Tibial nerve (tissue), 4 donors: ENCODE measurements around the gene APOBEC2. TPM values are rescaled to one million over a fixed set of nuclear protein-coding genes. Genes with fewer than 3 reads are reported as not detected.

Experiments used
- DNase-seq, 2 donors: peaks; one replicate each; pipeline ENCODE4 v3.0.0-alpha.2; 2019; ENCODE audit warnings: low spot score in 2 of 2
- H3K27ac ChIP-seq, 4 donors: fragments of 200-600 bp; sonication (generic) in 3 of 4; one replicate each; pipeline ENCODE4 v1.5.1; 2017 to 2019; ENCODE audit warnings: mild to moderate bottlenecking in 1 of 4
- H3K27me3 ChIP-seq, 2 donors: fragments of 200-600 bp; sonication (generic) in 1 of 2; one replicate each; pipeline versions ENCODE4 v1.5.1 to v1.6.0; 2017 to 2019
- H3K36me3 ChIP-seq, 3 donors: fragments of 200-600 bp; sonication (generic); one replicate each; pipeline ENCODE4 v1.5.1; 2018 to 2019
- H3K4me1 ChIP-seq, 4 donors: fragments of 200-600 bp; sonication (generic) in 3 of 4; one replicate each; pipeline ENCODE4 v1.5.1; 2017 to 2019
- H3K4me3 ChIP-seq, 4 donors: fragments of 200-600 bp; sonication (generic) in 3 of 4; one replicate each; pipeline ENCODE4 v1.5.1; 2017 to 2019; ENCODE audit warnings: mild to moderate bottlenecking in 1 of 4, moderate library complexity in 1 of 4
- H3K9me3 ChIP-seq, 4 donors: fragments of 200-600 bp; sonication (generic) in 3 of 4; one replicate each; pipeline ENCODE4 v1.5.1; 2017 to 2019
- EP300 ChIP-seq, 2 donors: sonication (generic); formaldehyde crosslinking; IDR thresholded peaks; one replicate each; pipeline ENCODE4 v1.6.1; 2017; ENCODE audit warnings: antibody characterized with exemption in 2 of 2, mild to moderate bottlenecking in 1 of 2
- POLR2A ChIP-seq, 2 donors: fragments of 450-650 bp; IDR thresholded peaks; one replicate each; pipeline ENCODE4 v1.6.1; 2017; ENCODE audit warnings: antibody characterized with exemption in 2 of 2, mild to moderate bottlenecking in 2 of 2, moderate library complexity in 2 of 2
- WGBS, 2 donors: methylation state at CpG; one replicate each; pipeline ENCODE4 v1.1.5; 2018; 5-methylcytosine and 5-hydroxymethylcytosine counted together
- total RNA-seq, 4 donors: library from RNA; depleted of rRNA; stranded (reverse); fragments of >200 nt; gene quantifications; one replicate each; pipeline ENCODE4 v1.1.0, GENCODE V29; 2016
- TF ChIP-seq, protein P1 (sequence below), 5 experiments: fragments of 200-600 bp in 3 of 5; fragments of 450-650 bp in 2 of 5; sonication (generic) in 3 of 5; IDR thresholded peaks; one replicate each; pipeline ENCODE4 v1.5.1; 2016 to 2019; ENCODE audit warnings: antibody characterized with exemption in 5 of 5, mild to moderate bottlenecking in 3 of 5, moderate library complexity in 2 of 5

The APOBEC2 gene
- total RNA-seq, 4 donors from 2014 or later, result not detected

DNA sequence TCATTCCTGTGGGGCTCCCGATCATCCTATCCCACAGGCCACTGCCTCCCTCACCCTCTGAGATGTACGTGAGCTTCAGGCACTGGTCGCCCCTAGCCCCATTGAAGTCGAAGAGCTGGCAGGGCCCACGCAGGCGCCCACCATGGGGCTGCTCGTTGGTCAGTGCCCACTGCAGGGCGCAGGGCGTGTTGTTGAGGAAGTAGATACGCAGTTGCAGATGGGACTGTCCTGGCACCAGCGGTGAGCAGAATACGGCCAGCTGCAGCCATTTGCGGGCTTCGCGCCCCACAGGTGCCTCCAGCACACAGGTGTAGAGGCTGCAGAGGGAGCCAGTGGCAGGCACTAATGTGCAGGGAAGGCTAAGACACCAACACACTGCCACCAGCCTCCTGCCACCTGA lies 20.2 kb upstream of the APOBEC2 start:
- Histone ChIP-seq H3K27ac (no peak overlapping the region), H3K9me3 (no peaks in the 10 kb centered on the region), H3K4me3 (no peak overlapping the region), H3K27me3 (no peaks in the 10 kb centered on the region), H3K36me3 (peaks cover 0 to 6% (median 0%) of the 10 kb centered on the region in 3 donors), H3K4me1 (peaks cover 0 to 11% (median 8%) of the 10 kb centered on the region in 4 donors)
- DNase-seq, result no peak
- 95 to 97% methylated on average over 15 of the region's 15 CpGs for WGBS, 2 donors
- TF ChIP-seq, protein P1, sequence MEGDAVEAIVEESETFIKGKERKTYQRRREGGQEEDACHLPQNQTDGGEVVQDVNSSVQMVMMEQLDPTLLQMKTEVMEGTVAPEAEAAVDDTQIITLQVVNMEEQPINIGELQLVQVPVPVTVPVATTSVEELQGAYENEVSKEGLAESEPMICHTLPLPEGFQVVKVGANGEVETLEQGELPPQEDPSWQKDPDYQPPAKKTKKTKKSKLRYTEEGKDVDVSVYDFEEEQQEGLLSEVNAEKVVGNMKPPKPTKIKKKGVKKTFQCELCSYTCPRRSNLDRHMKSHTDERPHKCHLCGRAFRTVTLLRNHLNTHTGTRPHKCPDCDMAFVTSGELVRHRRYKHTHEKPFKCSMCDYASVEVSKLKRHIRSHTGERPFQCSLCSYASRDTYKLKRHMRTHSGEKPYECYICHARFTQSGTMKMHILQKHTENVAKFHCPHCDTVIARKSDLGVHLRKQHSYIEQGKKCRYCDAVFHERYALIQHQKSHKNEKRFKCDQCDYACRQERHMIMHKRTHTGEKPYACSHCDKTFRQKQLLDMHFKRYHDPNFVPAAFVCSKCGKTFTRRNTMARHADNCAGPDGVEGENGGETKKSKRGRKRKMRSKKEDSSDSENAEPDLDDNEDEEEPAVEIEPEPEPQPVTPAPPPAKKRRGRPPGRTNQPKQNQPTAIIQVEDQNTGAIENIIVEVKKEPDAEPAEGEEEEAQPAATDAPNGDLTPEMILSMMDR (IDR thresholded peaks at IDR 0.05), result no peak
- TF ChIP-seq POLR2A (IDR thresholded peaks at IDR 0.05) (no peak), EP300 (IDR thresholded peaks at IDR 0.05) (no peak)

DNA sequence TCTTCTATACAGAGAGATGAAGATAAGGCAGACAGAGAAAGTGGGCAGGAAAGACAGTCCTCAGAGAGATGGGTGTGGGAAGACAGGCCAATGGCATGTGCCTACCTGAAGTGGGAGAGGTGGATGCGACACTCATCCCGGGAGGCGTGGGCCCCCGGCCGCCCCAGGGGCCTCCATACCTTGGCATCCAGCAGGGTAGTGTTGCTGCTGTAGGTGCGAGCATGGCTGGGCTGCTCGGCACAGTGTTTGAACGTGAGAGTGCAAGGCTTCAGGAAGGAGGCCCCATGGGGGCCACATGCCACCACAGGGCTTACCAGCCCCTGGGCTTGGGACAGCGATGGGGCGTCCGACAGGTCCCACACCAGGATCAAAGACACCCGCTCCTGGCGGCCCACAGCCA lies 19.2 kb upstream of the APOBEC2 start:
- Histone ChIP-seq H3K27ac (no peak overlapping the region), H3K4me1 (peaks cover 0 to 3% (median under 1%) of the 10 kb centered on the region in 4 donors), H3K9me3 (no peaks in the 10 kb centered on the region), H3K4me3 (no peak overlapping the region), H3K36me3 (peaks cover 0 to 6% (median 0%) of the 10 kb centered on the region in 3 donors), H3K27me3 (no peaks in the 10 kb centered on the region)
- DNase-seq, result no peak
- WGBS, 2 donors, result 86 to 90% methylated on average over 11 to 13 of the region's 13 CpGs
- TF ChIP-seq EP300 (IDR thresholded peaks at IDR 0.05) (no peak), POLR2A (IDR thresholded peaks at IDR 0.05) (no peak)
- TF ChIP-seq, protein P1 (IDR thresholded peaks at IDR 0.05), result no peak

DNA sequence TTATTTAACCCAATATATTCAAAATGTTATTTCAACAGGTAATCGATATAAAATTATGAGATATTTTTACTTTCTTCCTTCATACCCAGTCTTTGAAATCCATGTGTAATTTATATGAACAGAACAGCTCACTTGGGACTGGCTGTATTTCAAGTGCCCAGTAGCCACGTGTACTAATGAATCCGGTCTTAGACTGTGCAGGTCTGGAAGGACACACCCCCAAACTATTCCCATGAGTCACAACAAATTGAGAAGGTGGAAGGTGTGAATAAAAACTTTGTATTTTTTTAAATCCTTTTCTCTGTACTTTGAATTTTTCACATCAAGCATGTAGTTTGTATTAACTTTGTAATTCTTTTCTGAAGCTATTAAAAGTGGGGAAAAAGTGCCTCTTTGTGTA lies 16.8 kb upstream of the APOBEC2 start:
- Histone ChIP-seq H3K4me3 (no peak overlapping the region), H3K36me3 (peaks cover 0 to 6% (median 0%) of the 10 kb centered on the region in 3 donors), H3K9me3 (no peaks in the 10 kb centered on the region), H3K27me3 (no peaks in the 10 kb centered on the region), H3K4me1 (no peaks in the 10 kb centered on the region), H3K27ac (no peak overlapping the region)
- TF ChIP-seq EP300 (IDR thresholded peaks at IDR 0.05) (no peak), POLR2A (IDR thresholded peaks at IDR 0.05) (no peak)
- TF ChIP-seq, protein P1 (IDR thresholded peaks at IDR 0.05), result no peak
- no peak for DNase-seq
- 55 to 57% methylated on average over 3 of the region's 3 CpGs for WGBS, 2 donors

DNA sequence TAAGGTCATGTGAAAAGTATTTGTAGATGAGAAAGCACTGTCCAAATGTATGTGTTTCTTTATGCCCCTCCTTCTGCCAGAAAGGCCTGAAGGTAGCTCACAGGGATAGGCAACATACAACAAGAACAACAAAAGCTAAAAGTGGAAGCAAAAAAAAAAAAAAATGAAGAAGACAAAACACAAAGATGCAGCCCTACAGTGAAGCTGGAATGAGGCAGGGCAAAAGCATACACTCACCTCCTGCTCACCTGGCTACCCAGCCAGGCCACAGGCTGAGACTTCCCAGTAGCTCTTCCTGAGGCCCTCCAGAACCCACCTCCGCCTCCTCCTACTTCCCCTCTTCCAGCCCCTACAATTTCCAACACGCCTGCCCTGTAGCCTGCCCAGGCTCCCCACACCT lies 16.4 kb upstream of the APOBEC2 start:
- H3K4me1 ChIP-seq, result no peaks in the 10 kb centered on the region
- no peaks in the 10 kb centered on the region for H3K9me3 ChIP-seq
- peaks cover 0 to 6% (median 0%) of the 10 kb centered on the region in 3 donors for H3K36me3 ChIP-seq
- H3K27me3 ChIP-seq, result no peaks in the 10 kb centered on the region
- 93 to 96% methylated on average over 2 of the region's 2 CpGs for WGBS, 2 donors
- no peak overlapping the region for H3K27ac ChIP-seq
- no peak for DNase-seq
- no peak overlapping the region for H3K4me3 ChIP-seq
- TF ChIP-seq, protein P1 (IDR thresholded peaks at IDR 0.05), result no peak
- TF ChIP-seq POLR2A (IDR thresholded peaks at IDR 0.05), result no peak

DNA sequence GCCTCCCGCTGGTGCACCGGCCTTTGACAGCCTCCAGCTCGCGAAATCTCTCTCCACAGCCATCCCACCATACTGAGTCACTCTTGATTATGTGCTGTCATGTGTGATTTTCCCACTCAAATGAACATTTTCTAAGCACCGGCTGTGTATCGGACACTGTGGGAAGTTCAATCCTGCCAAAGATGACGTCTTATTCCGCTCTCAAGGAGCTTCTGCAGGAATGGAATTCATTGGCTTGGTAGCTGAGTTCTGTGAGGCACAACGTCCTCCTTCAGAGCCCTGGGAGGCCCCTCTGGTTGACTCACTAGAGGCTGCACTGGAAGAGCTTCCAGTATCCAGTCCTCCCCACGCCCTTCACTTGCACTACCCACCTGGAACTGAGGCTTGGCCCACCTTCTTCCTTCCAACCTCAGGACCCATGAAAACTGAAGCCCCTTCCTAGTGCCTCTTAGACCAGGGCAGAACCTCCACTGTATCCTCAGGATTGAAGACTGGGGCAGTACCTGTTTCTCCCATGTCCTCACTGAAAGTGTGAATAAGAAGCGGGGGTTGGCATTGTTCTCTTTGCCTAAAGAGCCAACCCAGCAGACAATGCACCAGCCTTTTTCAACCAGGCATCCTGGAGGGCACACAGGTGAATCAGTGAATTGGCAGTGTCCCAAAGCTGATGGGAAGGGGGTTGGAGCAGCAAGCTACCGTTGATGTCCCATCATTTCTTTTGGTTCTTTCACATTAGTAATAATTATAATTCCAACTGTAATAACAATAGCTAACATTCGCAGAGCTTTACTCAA lies 15.7 kb upstream of the APOBEC2 start:
- Histone ChIP-seq H3K4me3 (no peak overlapping the region), H3K9me3 (no peaks in the 10 kb centered on the region), H3K36me3 (peaks cover 0 to 10% (median 0%) of the 10 kb centered on the region in 3 donors), H3K4me1 (no peaks in the 10 kb centered on the region), H3K27ac (no peak overlapping the region), H3K27me3 (no peaks in the 10 kb centered on the region)
- no peak for DNase-seq
- TF ChIP-seq EP300 (IDR thresholded peaks at IDR 0.05), result no peak
- TF ChIP-seq, protein P1 (IDR thresholded peaks at IDR 0.05), result no peak
- TF ChIP-seq POLR2A (IDR thresholded peaks at IDR 0.05), result no peak
- 84 to 86% methylated on average over 13 of the region's 13 CpGs for WGBS, 2 donors
